Karpas-422 (cell line): Measurements from ENCODE around the gene RGS6. TPM values are rescaled to one million over a fixed set of nuclear protein-coding genes. Genes with fewer than 3 reads are reported as not detected.
A peak's percentile ranks its signal among the peaks of the same experiment; 100 is the strongest.

Experiments
- DNase-seq: peaks from one replicate; pipeline ENCODE4 v3.0.0-alpha.2; 2015
- H2AFZ ChIP-seq: fragments of 200-600 bp; sonication (generic); 2 replicates; pipeline ENCODE4 v1.6.1; 2014; ENCODE audit warnings: antibody characterized with exemption, low read length, mixed read lengths
- H3K27ac ChIP-seq: fragments of 200-600 bp; sonication (generic); 2 replicates; pipeline ENCODE4 v1.5.1; 2014; ENCODE audit warnings: mild to moderate bottlenecking, low read length, moderate library complexity
- H3K27me3 ChIP-seq: fragments of 200-600 bp; sonication (generic); 2 replicates; pipeline ENCODE4 v1.6.1; 2014; ENCODE audit warnings: low read length, mixed read lengths
- H3K36me3 ChIP-seq: fragments of 200-600 bp; sonication (generic); 2 replicates; pipeline ENCODE4 v1.6.1; 2014; ENCODE audit warnings: low read length, mixed read lengths; ENCODE audit not compliant: insufficient read depth
- H3K4me1 ChIP-seq: fragments of 200-600 bp; sonication (generic); 2 replicates; pipeline ENCODE4 v1.6.1; 2014; ENCODE audit warnings: mild to moderate bottlenecking, low read length, mixed read lengths
- H3K4me2 ChIP-seq: fragments of 200-600 bp; sonication (generic); 2 replicates; pipeline ENCODE4 v1.6.1; 2014; ENCODE audit warnings: low read length, low read depth, mild to moderate bottlenecking; ENCODE audit not compliant: poor library complexity, severe bottlenecking
- H3K4me3 ChIP-seq: fragments of 200-600 bp; sonication (generic); 2 replicates; pipeline ENCODE4 v1.5.1; 2014; ENCODE audit warnings: mild to moderate bottlenecking, antibody characterized with exemption, low read length, mixed read lengths
- H3K79me2 ChIP-seq: fragments of 200-600 bp; sonication (generic); 2 replicates; pipeline ENCODE4 v1.6.1; 2014; ENCODE audit warnings: mild to moderate bottlenecking, low read length, mixed read lengths
- H3K9ac ChIP-seq: fragments of 200-600 bp; sonication (generic); 2 replicates; pipeline ENCODE4 v1.6.0; 2014; ENCODE audit warnings: low read length
- H3K9me2 ChIP-seq: fragments of 200-600 bp; sonication (generic), shearing (Covaris generic); replicated peaks from 2 replicates; pipeline ENCODE4 v1.6.0; 2014; ENCODE audit warnings: mild to moderate bottlenecking, low read length, moderate library complexity; ENCODE audit not compliant: insufficient read depth
- H3K9me3 ChIP-seq: fragments of 300-700, 200-600 bp; sonication (generic); 2 replicates; pipeline ENCODE4 v1.6.1; 2014; ENCODE audit warnings: low read length, mixed read lengths
- H4K20me1 ChIP-seq: fragments of 200-600 bp; sonication (generic); 2 replicates; pipeline ENCODE4 v1.6.1; 2014; ENCODE audit warnings: mild to moderate bottlenecking, antibody characterized with exemption, low read length, low read depth; ENCODE audit not compliant: insufficient read depth
- total RNA-seq: library from RNA; depleted of rRNA; stranded (reverse); fragments of >200 nt; shearing (Covaris generic); gene quantifications from 2 replicates; pipeline ENCODE4 v1.2.3, GENCODE V29; 2014; ENCODE audit warnings: low replicate concordance

RGS6 gene
- total RNA-seq, 1 experiment from 2014 or later = 0.07 TPM

DNA sequence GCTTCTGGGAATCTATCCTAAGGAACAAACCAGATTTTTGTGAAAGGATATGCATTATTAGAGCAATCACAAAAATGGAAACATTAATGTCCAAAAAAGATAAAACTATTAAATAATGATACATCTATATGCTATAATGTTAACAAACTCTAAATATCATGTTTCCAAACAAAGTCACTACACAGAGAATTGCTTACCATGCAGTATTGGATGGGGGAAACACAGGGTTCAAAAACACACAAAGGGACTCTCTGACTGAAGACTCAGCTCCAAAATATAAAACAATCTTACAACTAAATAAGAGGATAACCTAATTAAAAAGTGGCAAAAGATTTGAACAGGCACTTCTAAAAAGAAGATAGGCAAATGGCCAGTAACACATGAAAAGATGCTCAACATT is 657.4 kb downstream of the RGS6 start:
- no peak overlapping the region for H3K27ac ChIP-seq

GRCh38 chr14:72590577-72590976 is 658.3 kb downstream of the RGS6 start:
- no peak overlapping the region for H3K4me3 ChIP-seq
- H2AFZ ChIP-seq = no peak overlapping the region
- DNase-seq = no peak

More for the DNA sequence above, 657.4 kb downstream of the RGS6 start:
- Histone ChIP-seq H3K4me1 (peaks cover 15% of the 10 kb centered on the region), H3K4me3 (no peak overlapping the region), H3K9ac (no peak overlapping the region), H3K4me2 (no peak overlapping the region), H4K20me1 (no peaks in the 10 kb centered on the region), H3K27me3 (no peaks in the 10 kb centered on the region), H3K9me2 (no peaks in the 10 kb centered on the region), H3K9me3 (no peaks in the 10 kb centered on the region), H2AFZ (no peak overlapping the region), H3K36me3 (no peaks in the 10 kb centered on the region), H3K79me2 (no peaks in the 10 kb centered on the region)
- no peak for DNase-seq

GRCh38 chr14:72591391-72591790 is 659.2 kb downstream of the RGS6 start:
- Histone ChIP-seq H3K9me3 (no peaks in the 10 kb centered on the region), H3K36me3 (no peaks in the 10 kb centered on the region), H3K4me2 (no peak overlapping the region), H3K4me1 (peaks cover 15% of the 10 kb centered on the region), H4K20me1 (no peaks in the 10 kb centered on the region), H3K79me2 (no peaks in the 10 kb centered on the region), H2AFZ (no peak overlapping the region), H3K27me3 (no peaks in the 10 kb centered on the region), H3K4me3 (no peak overlapping the region), H3K9me2 (no peaks in the 10 kb centered on the region), H3K27ac (no peak overlapping the region), H3K9ac (no peak overlapping the region)
- no peak for DNase-seq

More at GRCh38 chr14:72590577-72590976, 658.3 kb downstream of the RGS6 start:
- H3K27me3 ChIP-seq = no peaks in the 10 kb centered on the region
- no peaks in the 10 kb centered on the region for H4K20me1 ChIP-seq
- H3K36me3 ChIP-seq = no peaks in the 10 kb centered on the region
- H3K4me1 ChIP-seq = peaks cover 15% of the 10 kb centered on the region
- H3K9me2 ChIP-seq = no peaks in the 10 kb centered on the region
- H3K4me2 ChIP-seq = no peak overlapping the region
- no peaks in the 10 kb centered on the region for H3K79me2 ChIP-seq
- H3K9ac ChIP-seq = no peak overlapping the region
- no peak overlapping the region for H3K27ac ChIP-seq
- no peaks in the 10 kb centered on the region for H3K9me3 ChIP-seq

GRCh38 chr14:72594099-72594901 is 662.1 kb downstream of the RGS6 start:
- no peak overlapping the region for H3K9ac ChIP-seq
- no peaks in the 10 kb centered on the region for H3K36me3 ChIP-seq
- no peaks in the 10 kb centered on the region for H3K9me2 ChIP-seq
- no peaks in the 10 kb centered on the region for H3K79me2 ChIP-seq
- H3K4me3 ChIP-seq = no peak overlapping the region
- peaks cover 25% of the 10 kb centered on the region for H3K4me1 ChIP-seq
- H3K27me3 ChIP-seq = no peaks in the 10 kb centered on the region
- H3K9me3 ChIP-seq = no peaks in the 10 kb centered on the region
- H4K20me1 ChIP-seq = peaks cover 7% of the 10 kb centered on the region; the same call in 1 of the 2 replicates
- no peak overlapping the region for H3K27ac ChIP-seq
- DNase-seq = no peak
- no peak overlapping the region for H2AFZ ChIP-seq
- no peak overlapping the region for H3K4me2 ChIP-seq

GRCh38 chr14:72595152-72595862 is 663.1 kb downstream of the RGS6 start:
- no peaks in the 10 kb centered on the region for H3K27me3 ChIP-seq
- no peaks in the 10 kb centered on the region for H3K9me3 ChIP-seq
- no peak overlapping the region for H3K4me2 ChIP-seq
- H3K4me3 ChIP-seq = no peak overlapping the region
- H3K79me2 ChIP-seq = no peaks in the 10 kb centered on the region
- H2AFZ ChIP-seq = no peak overlapping the region
- H3K27ac ChIP-seq = no peak overlapping the region
- no peaks in the 10 kb centered on the region for H3K9me2 ChIP-seq
- DNase-seq = no peak
- H4K20me1 ChIP-seq = peaks cover 7% of the 10 kb centered on the region; the same call in 1 of the 2 replicates
- H3K9ac ChIP-seq = no peak overlapping the region
- H3K36me3 ChIP-seq = no peaks in the 10 kb centered on the region
- peaks cover 18% of the 10 kb centered on the region for H3K4me1 ChIP-seq

GRCh38 chr14:72597252-72598233 is 665.3 kb downstream of the RGS6 start:
- H3K9me2 ChIP-seq = no peaks in the 10 kb centered on the region
- no peak overlapping the region for H2AFZ ChIP-seq
- peaks cover 18% of the 10 kb centered on the region for H3K4me1 ChIP-seq
- no peak overlapping the region; the same call in 1 of the 2 replicates for H3K4me3 ChIP-seq
- no peak for DNase-seq
- H3K27ac ChIP-seq = no peak overlapping the region
- H3K36me3 ChIP-seq = no peaks in the 10 kb centered on the region
- H4K20me1 ChIP-seq = peaks cover 7% of the 10 kb centered on the region; the same call in 1 of the 2 replicates
- no peaks in the 10 kb centered on the region for H3K27me3 ChIP-seq
- H3K79me2 ChIP-seq = no peaks in the 10 kb centered on the region
- peak overlapping the region; percentile 34 for H3K4me2 ChIP-seq
- no peak overlapping the region for H3K9ac ChIP-seq
- no peaks in the 10 kb centered on the region for H3K9me3 ChIP-seq

DNA sequence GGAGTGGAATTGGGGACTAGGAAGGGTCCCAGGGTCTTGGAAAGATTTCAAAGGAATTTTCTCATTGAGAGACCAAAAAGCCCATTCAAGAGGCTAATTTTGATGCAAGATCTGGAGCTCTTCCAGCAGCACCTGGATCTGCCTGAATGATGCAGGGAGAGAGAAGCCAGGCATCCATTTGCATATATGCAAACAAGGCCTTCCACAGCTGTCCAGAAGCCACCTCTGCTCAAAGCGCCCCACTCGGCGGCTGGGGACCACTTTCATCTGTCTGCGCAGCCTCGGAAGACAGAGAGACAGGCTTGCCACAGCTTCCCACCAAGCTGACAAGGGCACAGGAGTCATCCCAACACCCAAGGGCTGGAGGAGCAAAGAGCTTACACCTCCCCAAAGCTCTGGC is 666.1 kb downstream of the RGS6 start:
- peak overlapping the region; percentile 34 for H3K4me2 ChIP-seq
- H3K79me2 ChIP-seq = no peaks in the 10 kb centered on the region
- DNase-seq = peak; percentile 80

More for the DNA sequence above, 666.1 kb downstream of the RGS6 start:
- Histone ChIP-seq H2AFZ (no peak overlapping the region), H3K9ac (peak overlapping the region; percentile 9; the same call in 1 of the 2 replicates), H3K27me3 (no peaks in the 10 kb centered on the region), H3K4me1 (peaks cover 18% of the 10 kb centered on the region), H3K36me3 (no peaks in the 10 kb centered on the region), H3K9me2 (no peaks in the 10 kb centered on the region), H3K27ac (no peak overlapping the region), H3K9me3 (no peaks in the 10 kb centered on the region), H4K20me1 (peaks cover 7% of the 10 kb centered on the region; the same call in 1 of the 2 replicates), H3K4me3 (no peak overlapping the region; the same call in 1 of the 2 replicates)
